Loucy (cell line): ENCODE measurements around the gene ZFYVE28.

Experiments
- H2AFZ ChIP-seq: fragments of 200-600 bp; sonication (generic); 2 replicates; pipeline ENCODE4 v1.6.0; 2016; ENCODE audit warnings: antibody characterized with exemption, mild to moderate bottlenecking, low read length, moderate library complexity
- H3F3A ChIP-seq: fragments of 200-600 bp; 2 replicates; pipeline ENCODE4 v1.6.0; 2016; ENCODE audit warnings: antibody characterized with exemption, low read depth, mild to moderate bottlenecking
- H3K27me3 ChIP-seq: fragments of 200-600 bp; sonication (generic); 2 replicates; pipeline ENCODE4 v1.6.1; 2014; ENCODE audit warnings: low read length, mild to moderate bottlenecking; ENCODE audit not compliant: insufficient read depth, poor library complexity, severe bottlenecking
- H3K36me3 ChIP-seq: fragments of 200-600 bp; sonication (generic); 2 replicates; pipeline ENCODE4 v1.6.1; 2016; ENCODE audit warnings: low read length; ENCODE audit not compliant: insufficient read depth
- H3K4me1 ChIP-seq: fragments of 200-600 bp; sonication (generic); 2 replicates; pipeline ENCODE4 v1.5.1; 2014; ENCODE audit warnings: low read length, mild to moderate bottlenecking; ENCODE audit not compliant: insufficient read depth, poor library complexity, severe bottlenecking
- H3K4me2 ChIP-seq: fragments of 200-600 bp; sonication (generic); 2 replicates; pipeline ENCODE4 v1.6.0; 2014; ENCODE audit warnings: antibody characterized with exemption, low read length, low read depth, mild to moderate bottlenecking; ENCODE audit not compliant: poor library complexity, severe bottlenecking
- H3K4me3 ChIP-seq: fragments of 200-600 bp; sonication (generic); 2 replicates; pipeline ENCODE4 v1.5.1; 2014; ENCODE audit warnings: low read length, mild to moderate bottlenecking, mixed read lengths; ENCODE audit not compliant: poor library complexity, severe bottlenecking
- H3K79me2 ChIP-seq: fragments of 200-600 bp; sonication (generic); 2 replicates; pipeline ENCODE4 v1.6.1; 2014; ENCODE audit warnings: low read length; ENCODE audit not compliant: insufficient read depth
- H3K9ac ChIP-seq: fragments of 200-600 bp; sonication (generic); 2 replicates; pipeline ENCODE4 v1.6.0; 2014; ENCODE audit warnings: mild to moderate bottlenecking, low read depth, low read length, moderate library complexity; ENCODE audit not compliant: poor library complexity, severe bottlenecking
- H3K9me2 ChIP-seq: fragments of 200-600 bp; sonication (generic); replicated peaks from 2 replicates; pipeline ENCODE4 v1.6.1; 2016; ENCODE audit warnings: low read depth, low read length, mixed read lengths
- H3K9me3 ChIP-seq: fragments of 200-600 bp; sonication (generic); 2 replicates; pipeline ENCODE4 v1.6.1; 2014; ENCODE audit warnings: mild to moderate bottlenecking, antibody characterized with exemption, low read length, low read depth; ENCODE audit not compliant: insufficient read depth
- H4K20me1 ChIP-seq: fragments of 200-600 bp; sonication (generic); 2 replicates; pipeline ENCODE4 v1.6.0; 2014; ENCODE audit warnings: antibody characterized with exemption, low read length, mild to moderate bottlenecking; ENCODE audit not compliant: insufficient read depth, poor library complexity, severe bottlenecking
- EZH2phosphoT487 ChIP-seq: fragments of 200-600 bp; IDR thresholded peaks from 2 replicates; pipeline ENCODE4 v1.6.1; 2018; ENCODE audit warnings: antibody characterized with exemption, mild to moderate bottlenecking, moderate library complexity, borderline replicate concordance
- TF ChIP-seq, protein P1 (sequence below): fragments of 200-600 bp; sonication (generic); conservative IDR thresholded peaks from 2 replicates; pipeline ENCODE4 v1.5.1; 2014; ENCODE audit warnings: mild to moderate bottlenecking, antibody characterized with exemption, low read length

ZFYVE28 gene

DNA sequence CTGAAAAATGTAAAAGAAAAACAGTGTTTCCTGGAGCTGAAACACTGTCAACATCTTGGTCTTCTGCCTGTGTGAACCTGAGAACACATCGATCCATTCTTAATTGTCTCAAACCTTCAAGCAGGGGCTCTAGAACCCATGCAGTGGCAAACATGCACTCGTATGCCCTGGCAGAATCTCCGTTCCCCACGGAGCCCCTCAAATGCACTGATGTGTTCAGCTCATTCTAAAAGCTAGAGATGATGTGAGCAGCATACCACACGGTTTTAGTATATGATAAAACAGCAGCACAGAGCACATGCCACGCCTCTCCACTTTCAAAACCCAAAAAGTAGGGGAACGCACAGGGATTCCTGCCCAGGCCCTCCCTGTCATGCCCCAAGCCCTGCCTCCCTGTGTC lies 44.9 kb downstream of the ZFYVE28 start:
- peaks cover 4% of the 10 kb centered on the region; the same call in 1 of the 2 replicates for H3K9me3 ChIP-seq

GRCh38 chr4:2372488-2373030 lies 45.9 kb downstream of the ZFYVE28 start:
- H3K9me2 ChIP-seq = no peaks in the 10 kb centered on the region
- H3K36me3 ChIP-seq = no peaks in the 10 kb centered on the region
- H3F3A ChIP-seq = no peaks in the 10 kb centered on the region
- H3K4me3 ChIP-seq = no peak overlapping the region
- H4K20me1 ChIP-seq = no peaks in the 10 kb centered on the region
- peaks cover 4% of the 10 kb centered on the region; the same call in 1 of the 2 replicates for H3K9me3 ChIP-seq
- H2AFZ ChIP-seq = no peak overlapping the region
- no peaks in the 10 kb centered on the region for H3K79me2 ChIP-seq
- H3K9ac ChIP-seq = no peak overlapping the region
- H3K4me2 ChIP-seq = no peak overlapping the region
- H3K27me3 ChIP-seq = no peaks in the 10 kb centered on the region
- TF ChIP-seq, protein P1, sequence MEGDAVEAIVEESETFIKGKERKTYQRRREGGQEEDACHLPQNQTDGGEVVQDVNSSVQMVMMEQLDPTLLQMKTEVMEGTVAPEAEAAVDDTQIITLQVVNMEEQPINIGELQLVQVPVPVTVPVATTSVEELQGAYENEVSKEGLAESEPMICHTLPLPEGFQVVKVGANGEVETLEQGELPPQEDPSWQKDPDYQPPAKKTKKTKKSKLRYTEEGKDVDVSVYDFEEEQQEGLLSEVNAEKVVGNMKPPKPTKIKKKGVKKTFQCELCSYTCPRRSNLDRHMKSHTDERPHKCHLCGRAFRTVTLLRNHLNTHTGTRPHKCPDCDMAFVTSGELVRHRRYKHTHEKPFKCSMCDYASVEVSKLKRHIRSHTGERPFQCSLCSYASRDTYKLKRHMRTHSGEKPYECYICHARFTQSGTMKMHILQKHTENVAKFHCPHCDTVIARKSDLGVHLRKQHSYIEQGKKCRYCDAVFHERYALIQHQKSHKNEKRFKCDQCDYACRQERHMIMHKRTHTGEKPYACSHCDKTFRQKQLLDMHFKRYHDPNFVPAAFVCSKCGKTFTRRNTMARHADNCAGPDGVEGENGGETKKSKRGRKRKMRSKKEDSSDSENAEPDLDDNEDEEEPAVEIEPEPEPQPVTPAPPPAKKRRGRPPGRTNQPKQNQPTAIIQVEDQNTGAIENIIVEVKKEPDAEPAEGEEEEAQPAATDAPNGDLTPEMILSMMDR = no peak
- TF ChIP-seq EZH2phosphoT487 = no peak
- H3K4me1 ChIP-seq = no peaks in the 10 kb centered on the region

More for the DNA sequence above, 44.9 kb downstream of the ZFYVE28 start:
- Histone ChIP-seq H3K4me1 (no peaks in the 10 kb centered on the region), H3K27me3 (no peaks in the 10 kb centered on the region), H3F3A (no peaks in the 10 kb centered on the region), H3K4me2 (no peak overlapping the region), H2AFZ (no peak overlapping the region), H3K9ac (no peak overlapping the region), H3K79me2 (no peaks in the 10 kb centered on the region), H3K9me2 (no peaks in the 10 kb centered on the region), H3K36me3 (no peaks in the 10 kb centered on the region), H3K4me3 (no peak overlapping the region), H4K20me1 (no peaks in the 10 kb centered on the region)
- TF ChIP-seq EZH2phosphoT487 = no peak
- TF ChIP-seq, protein P1 = no peak

GRCh38 chr4:2371765-2372487 lies 46.5 kb downstream of the ZFYVE28 start:
- Histone ChIP-seq H3K4me1 (no peaks in the 10 kb centered on the region), H3K27me3 (no peaks in the 10 kb centered on the region), H3F3A (no peaks in the 10 kb centered on the region), H2AFZ (no peak overlapping the region), H3K9ac (no peak overlapping the region), H3K36me3 (no peaks in the 10 kb centered on the region), H3K4me3 (no peak overlapping the region), H4K20me1 (no peaks in the 10 kb centered on the region), H3K4me2 (no peak overlapping the region), H3K79me2 (no peaks in the 10 kb centered on the region), H3K9me3 (peaks cover 4% of the 10 kb centered on the region; the same call in 1 of the 2 replicates), H3K9me2 (no peaks in the 10 kb centered on the region)
- no peak for TF ChIP-seq EZH2phosphoT487
- TF ChIP-seq, protein P1 = no peak
